Measurements from ENCODE around the gene CREBRF. TPM values are rescaled to one million over a fixed set of nuclear protein-coding genes. Genes with fewer than 3 reads are reported as not detected.

Gene CREBRF
- total RNA-seq, 1 experiment from 2014 or later, result 16.9 TPM

GRCh38 chr5:173108914-173109313, 52.8 kb downstream of the CREBRF start:
- Histone ChIP-seq H4K20me1 (ENCODE audit: insufficient read depth) (no peaks in the 10 kb centered on the region; the same call in 1 of the 2 replicates), H3K36me3 (ENCODE audit: low read depth) (peaks cover 6% of the 10 kb centered on the region; the same call in 1 of the 2 replicates), H3K27me3 (ENCODE audit: insufficient read depth, low read depth) (no peaks in the 10 kb centered on the region), H2AFZ (no peak overlapping the region), H3K4me2 (no peak overlapping the region), H3K9me2 (ENCODE audit: insufficient read depth) (no peaks in the 10 kb centered on the region), H3K4me1 (replicated peaks; ENCODE audit: insufficient read depth) (no peaks in the 10 kb centered on the region), H3K79me2 (ENCODE audit: low read depth) (no peaks in the 10 kb centered on the region), H3K9me3 (ENCODE audit: insufficient read depth, low read depth) (no peaks in the 10 kb centered on the region), H3F3A (ENCODE audit: insufficient read depth, low read depth) (no peaks in the 10 kb centered on the region), H3K27ac (no peak overlapping the region), H3K4me3 (no peak overlapping the region)
- CTCF ChIA-PET, result no interaction called here
- intact Hi-C loops (cut with micrococcal nuclease; ENCODE audit: unreplicated experiment), result no loop called here
- BruUV-seq (replicated peaks), result no TSS peak
- POLR2A ChIA-PET (ENCODE audit: unreplicated experiment), result no interaction called here
- no peak for TF ChIP-seq EZH2 (IDR thresholded peaks at IDR 0.05; ENCODE audit: low read depth)
- no peak for TF ChIP-seq CTCF (conservative IDR thresholded peaks at IDR 0.05)
- no peak for DNase-seq

DNA sequence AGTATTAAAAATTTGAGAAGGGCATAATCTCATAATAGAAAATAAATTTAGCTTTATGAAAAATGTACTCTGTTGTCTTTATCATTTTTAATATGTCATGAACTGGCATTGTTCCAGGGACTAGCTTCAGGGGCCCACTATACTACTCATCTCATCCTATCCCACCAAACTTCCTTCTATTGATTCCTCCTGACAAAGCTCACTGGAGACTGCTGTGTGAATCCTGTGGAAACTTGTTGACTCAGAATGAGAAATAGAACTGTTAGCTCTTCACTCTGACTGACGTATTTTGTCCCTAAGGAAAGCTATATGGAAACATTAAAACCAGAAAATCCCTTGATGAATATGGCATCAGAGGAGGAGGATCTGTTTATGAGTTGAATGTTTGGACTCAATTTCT, 58.4 kb downstream of the CREBRF start:
- no peak overlapping the region for H2AFZ ChIP-seq
- H3K4me1 ChIP-seq (replicated peaks; ENCODE audit: insufficient read depth), result no peaks in the 10 kb centered on the region
- no peak for TF ChIP-seq EZH2 (IDR thresholded peaks at IDR 0.05; ENCODE audit: low read depth)
- no peak for TF ChIP-seq CTCF (conservative IDR thresholded peaks at IDR 0.05)
- no peak overlapping the region for H3K4me3 ChIP-seq
- no peak overlapping the region for H3K4me2 ChIP-seq
- intact Hi-C loops (cut with micrococcal nuclease; ENCODE audit: unreplicated experiment), result no loop called here
- DNase-seq, result no peak
- H4K20me1 ChIP-seq (ENCODE audit: insufficient read depth), result no peaks in the 10 kb centered on the region
- POLR2A ChIA-PET (ENCODE audit: unreplicated experiment), result no interaction called here
- no TSS peak for BruUV-seq (replicated peaks)
- H3K9me2 ChIP-seq (ENCODE audit: insufficient read depth), result no peaks in the 10 kb centered on the region
- no peaks in the 10 kb centered on the region for H3F3A ChIP-seq (ENCODE audit: insufficient read depth, low read depth)
- CTCF ChIA-PET, result no interaction called here
- H3K27me3 ChIP-seq (ENCODE audit: insufficient read depth, low read depth), result no peaks in the 10 kb centered on the region
- no peaks in the 10 kb centered on the region for H3K79me2 ChIP-seq (ENCODE audit: low read depth)
- H3K27ac ChIP-seq, result no peak overlapping the region
- H3K9me3 ChIP-seq (ENCODE audit: insufficient read depth, low read depth), result no peaks in the 10 kb centered on the region; the same call in 1 of the 2 replicates
- peaks cover 8% of the 10 kb centered on the region; the same call in 1 of the 2 replicates for H3K36me3 ChIP-seq (ENCODE audit: low read depth)

GRCh38 chr5:173119719-173120118, 63.6 kb downstream of the CREBRF start:
- Histone ChIP-seq H3K4me3 (no peak overlapping the region), H3K4me2 (no peak overlapping the region), H2AFZ (no peak overlapping the region), H3K79me2 (ENCODE audit: low read depth) (no peaks in the 10 kb centered on the region), H3K9me3 (ENCODE audit: insufficient read depth, low read depth) (no peaks in the 10 kb centered on the region; the same call in 1 of the 2 replicates), H3K27ac (no peak overlapping the region), H4K20me1 (ENCODE audit: insufficient read depth) (no peaks in the 10 kb centered on the region), H3K4me1 (replicated peaks; ENCODE audit: insufficient read depth) (no peaks in the 10 kb centered on the region), H3K27me3 (ENCODE audit: insufficient read depth, low read depth) (no peaks in the 10 kb centered on the region), H3F3A (ENCODE audit: insufficient read depth, low read depth) (no peaks in the 10 kb centered on the region), H3K9me2 (ENCODE audit: insufficient read depth) (no peaks in the 10 kb centered on the region), H3K36me3 (ENCODE audit: low read depth) (no peaks in the 10 kb centered on the region)
- DNase-seq, result no peak
- POLR2A ChIA-PET (ENCODE audit: unreplicated experiment), result no interaction called here
- CTCF ChIA-PET, result no interaction called here
- BruUV-seq (replicated peaks), result no TSS peak
- intact Hi-C loops (cut with micrococcal nuclease; ENCODE audit: unreplicated experiment), result no loop called here
- TF ChIP-seq EZH2 (IDR thresholded peaks at IDR 0.05; ENCODE audit: low read depth), result no peak
- TF ChIP-seq CTCF (conservative IDR thresholded peaks at IDR 0.05), result no peak
